Measurements from ENCODE around the gene ZNF175.

The ZNF175 gene

GRCh38 chr19:51632126-51632525 lies 61.0 kb downstream of the ZNF175 start:
- no peak for DNase-seq

- no peak for DNase-seq
Observed at GRCh38 chr19:51637362-51637978, 66.4 kb downstream of the ZNF175 start.

GRCh38 chr19:51639916-51640315 lies 68.8 kb downstream of the ZNF175 start:
- no peak for DNase-seq

- no peak for DNase-seq
Observed at GRCh38 chr19:51640386-51640785, 69.3 kb downstream of the ZNF175 start.

- no peak for DNase-seq
Observed at GRCh38 chr19:51641648-51642047, 70.6 kb downstream of the ZNF175 start.

Measured in midbrain (tissue), 1 donor.